GM12878 (cell line): ENCODE results near the gene TENT5D. TPM values are rescaled to one million over a fixed set of nuclear protein-coding genes. Genes with fewer than 3 reads are reported as not detected.
"Not testable (repeated sequence)": the region's sequence is repeated elsewhere in the genome, so short reads cannot be mapped to it uniquely, and the experiment has no call there.

Experiments
- ATAC-seq: fragments of 200-7000 bp; cut with Tn5 transposase; 3 replicates; pipeline ENCODE4 v1.9.1; 2020; ENCODE audit warnings: mild to moderate bottlenecking, moderate library complexity
- BruUV-seq: library from RNA; stranded (reverse); fragments of 400-500 nt; replicated peaks from 2 replicates; lab custom pipeline; 2021; lab: Mats Ljungman, UMichigan
- CTCF ChIA-PET: fragments of 300-600 bp; sonication (Branson Sonifier 250); formaldehyde crosslinking; extraction: SDS; loops from one replicate; lab custom pipeline; 2021; ENCODE audit warnings: inconsistent platforms; lab: Yijun Ruan, JAX
- POLR2A ChIA-PET: fragments of 350-600 bp; formaldehyde crosslinking; extraction: SDS; loops from one replicate; lab custom pipeline; 2021; ENCODE audit warnings: inconsistent platforms; lab: Charles Lee
- RAD21 ChIA-PET: fragments of 300-600 bp; sonication (Branson Sonifier 250); formaldehyde crosslinking; loops from one replicate; lab custom pipeline; 2023; ENCODE audit warnings: antibody characterized with exemption; ENCODE audit not compliant: unreplicated experiment; lab: Charles Lee
- SMC1A ChIA-PET: fragments of 300-600 bp; sonication (Branson Sonifier 250); formaldehyde crosslinking; loops from one replicate; lab custom pipeline; 2023; ENCODE audit not compliant: unreplicated experiment, uncharacterized antibody; lab: Charles Lee
- DNase-seq: peaks from one replicate; pipeline ENCODE4 v3.0.0-alpha.2; 2011; ENCODE audit warnings: low read depth, low spot score
- FAIRE-seq: peaks from 3 replicates; lab custom pipeline; 2011; peaks lifted over from hg19 to GRCh38; lab: Jason Lieb, UNC
- H2AFZ ChIP-seq: 2 replicates; pipeline ENCODE4 v1.6.0; 2011; ENCODE audit warnings: low read depth, low read length, control low read depth; ENCODE audit not compliant: control insufficient read depth
- H3K27ac ChIP-seq: 2 replicates; pipeline ENCODE4 v1.5.1; 2011; ENCODE audit warnings: control low read depth; ENCODE audit not compliant: control insufficient read depth, insufficient read depth
- H3K27me3 ChIP-seq, 2 experiments: replicated peaks in 1 of 2; 2 replicates each; pipeline versions ENCODE4 v1.6.0 to v1.6.1; 2011; ENCODE audit warnings: low read length in 1 of 2; ENCODE audit not compliant: control insufficient read depth in 2 of 2, insufficient read depth in 2 of 2
- H3K36me3 ChIP-seq, 2 experiments: 2 replicates each; pipeline ENCODE4 v1.5.1; 2011; ENCODE audit warnings: low read length in 1 of 2; ENCODE audit not compliant: control insufficient read depth in 2 of 2, insufficient read depth in 2 of 2
- H3K4me1 ChIP-seq: 2 replicates; pipeline ENCODE4 v1.6.1; 2011; ENCODE audit warnings: mild to moderate bottlenecking, low read length, moderate library complexity, mixed read lengths; ENCODE audit not compliant: control insufficient read depth, insufficient read depth
- H3K4me2 ChIP-seq: 2 replicates; pipeline ENCODE4 v1.6.0; 2011; ENCODE audit warnings: control low read depth; ENCODE audit not compliant: control insufficient read depth, insufficient read depth
- H3K4me3 ChIP-seq: fragments of 200-600 bp; sonication (generic); 2 replicates; pipeline ENCODE4 v1.5.1; 2016
- H3K79me2 ChIP-seq: 2 replicates; pipeline ENCODE4 v1.6.0; 2011; ENCODE audit warnings: low read length; ENCODE audit not compliant: control insufficient read depth, insufficient read depth
- H3K9ac ChIP-seq: 2 replicates; pipeline ENCODE4 v1.8.0; 2011; ENCODE audit warnings: low read length, control low read depth, mixed read lengths; ENCODE audit not compliant: control insufficient read depth, insufficient read depth
- H3K9me3 ChIP-seq: replicated peaks from 3 replicates; pipeline ENCODE4 v1.5.1; 2011; ENCODE audit warnings: mild to moderate bottlenecking, low read length; ENCODE audit not compliant: control insufficient read depth, insufficient read depth
- H4K20me1 ChIP-seq: 2 replicates; pipeline ENCODE4 v1.6.0; 2011; ENCODE audit not compliant: control insufficient read depth, insufficient read depth
- BCLAF1 ChIP-seq: fragments of 450-650 bp; IDR thresholded peaks from 2 replicates; pipeline ENCODE4 v1.6.1; 2017; ENCODE audit warnings: antibody characterized with exemption, mild to moderate bottlenecking, moderate library complexity
- FOXM1 ChIP-seq: IDR thresholded peaks from 2 replicates; pipeline ENCODE4 v1.6.1; 2012; ENCODE audit warnings: low read depth, mild to moderate bottlenecking, inconsistent platforms, low read length, moderate library complexity
- IRF5 ChIP-seq: fragments of 450-650 bp; IDR thresholded peaks from 2 replicates; pipeline ENCODE4 v1.6.1; 2017; ENCODE audit warnings: borderline replicate concordance
- SMARCA5 ChIP-seq: fragments of 450-650 bp; IDR thresholded peaks from 2 replicates; pipeline ENCODE4 v1.6.1; 2017; ENCODE audit warnings: mild to moderate bottlenecking
- WGBS: methylation state at CpG from one replicate; pipeline ENCODE4 v1.1.6; 2016; ENCODE audit warnings: low lambda C conversion rate; ENCODE audit not compliant: insufficient replicate concordance, insufficient coverage; ENCODE audit errors: missing lambda C conversion rate; 5-methylcytosine and 5-hydroxymethylcytosine counted together
- in situ Hi-C: fragments of 300-500 bp; cut with MboI; formaldehyde crosslinking; loops from 9 replicates; pipeline ENCODE4 v1.14.3; 2018; ENCODE audit warnings: mixed read lengths
- intact Hi-C: fragments of 100-400 bp; cut with micrococcal nuclease; formaldehyde crosslinking; loops from one replicate; pipeline ENCODE4 v1.14.2; 2022; ENCODE audit not compliant: unreplicated experiment
- polyA plus RNA-seq, 11 experiments: library from polyadenylated mRNA; depleted of rRNA in 4 of 11; unstranded in 6 of 11; stranded (reverse) in 5 of 11; fragments of >200 nt; fragmentation: Nextera tagmentation in 4 of 11; fragmentation: Illumina TruSeq in 1 of 11; extraction: Ambion mirVana in 4 of 11; extraction: Trizol in 1 of 11; gene quantifications; 1 replicate in 1 of 11; 2 replicates in 10 of 11; pipeline versions ENCODE4 v1.2.1 to v1.2.3, GENCODE V29; 2011 to 2016; ENCODE audit warnings: inconsistent platforms in 2 of 11, missing spikeins in 2 of 11, low read depth in 1 of 11
- total RNA-seq, 4 experiments: library from RNA; depleted of rRNA in 3 of 4; stranded (reverse); fragments of >200 nt in 3 of 4; fragmentation: Illumina TruSeq in 1 of 4; extraction: Trizol in 1 of 4; gene quantifications; 2 replicates each; pipeline versions ENCODE4 v1.2.1 to v1.2.3, GENCODE V29; 2013 to 2021

The TENT5D gene
- total and polyA plus RNA-seq, 10 of the 15 experiments (the other 5 are each of a cell fraction or from before 2014, with no cell fraction given), result not detected

GRCh38 chrX:80432863-80433262 lies 12.6 kb downstream of the TENT5D start:
- ChIA-PET CTCF (interaction anchor here (1.0 kb wide), 1 partner anchor 145 kb away, joined by 3 read pairs; no protein-coding TSS in a partner anchor), RAD21 (no interaction called here), POLR2A (no interaction called here), SMC1A (no interaction called here)
- no peak overlapping the region for H2AFZ ChIP-seq
- BruUV-seq, result no TSS peak
- H3K79me2 ChIP-seq, result no peaks in the 10 kb centered on the region
- no peaks in the 10 kb centered on the region for H3K4me1 ChIP-seq
- no peak for DNase-seq
- ATAC-seq, result no peak
- 0% methylated on average over 1 of the region's 1 CpG for WGBS
- H3K27me3 ChIP-seq, result no peaks in the 10 kb centered on the region
- H4K20me1 ChIP-seq, result no peaks in the 10 kb centered on the region
- H3K27ac ChIP-seq, result no peak overlapping the region
- no peaks in the 10 kb centered on the region for H3K36me3 ChIP-seq
- no peak overlapping the region for H3K4me3 ChIP-seq
- H3K4me2 ChIP-seq, result no peak overlapping the region
- TF ChIP-seq FOXM1, result no peak
- no peak for TF ChIP-seq IRF5
- TF ChIP-seq SMARCA5, result no peak
- no peak for TF ChIP-seq BCLAF1
- TF ChIP-seq, all 136 proteins: peak for 0
- Histone ChIP-seq H3K9me3 (no peaks in the 10 kb centered on the region), H3K9ac (no peak overlapping the region)
- no peak for FAIRE-seq
- intact Hi-C loops, result no loop called here
- in situ Hi-C loops, result no loop called here

- H3K27me3 ChIP-seq, H4K20me1 ChIP-seq, CTCF ChIA-PET, DNase-seq, H2AFZ ChIP-seq, H3K9ac ChIP-seq, H3K9me3 ChIP-seq, in situ Hi-C loops, H3K36me3 ChIP-seq, RAD21 ChIA-PET, POLR2A ChIA-PET, H3K4me3 ChIP-seq, H3K4me2 ChIP-seq, H3K4me1 ChIP-seq, H3K27ac ChIP-seq, intact Hi-C loops, ATAC-seq, H3K79me2 ChIP-seq, BruUV-seq, SMC1A ChIA-PET, FAIRE-seq: not testable (repeated sequence)
- WGBS, result 38% methylated on average over 4 of the region's 4 CpGs
Observed at GRCh38 chrX:80468166-80468565, 47.9 kb downstream of the TENT5D start.
